Esophagus muscularis mucosa (tissue), 3 donors: Measurements from ENCODE around the gene BICDL1.

Experiments
- CTCF ChIP-seq, 3 experiments: fragments of 200-600 bp in 2 of 3; fragments of 450-650 bp in 1 of 3; sonication (generic) in 2 of 3; IDR thresholded peaks; one replicate each; pipeline ENCODE4 v1.5.1; 2017 to 2019; ENCODE audit warnings: antibody characterized with exemption in 3 of 3, mild to moderate bottlenecking in 2 of 3, moderate library complexity in 1 of 3
- POLR2A ChIP-seq: fragments of 450-650 bp; IDR thresholded peaks from one replicate; pipeline ENCODE4 v1.6.1; 2017; ENCODE audit warnings: antibody characterized with exemption, moderate library complexity, mild to moderate bottlenecking, low read depth
- POLR2AphosphoS5 ChIP-seq, 2 donors: sonication (generic); formaldehyde crosslinking; IDR thresholded peaks; one replicate each; pipeline ENCODE4 v1.6.1; 2017; ENCODE audit warnings: antibody characterized with exemption in 2 of 2

- TF ChIP-seq CTCF (IDR thresholded peaks at IDR 0.05) (no peak), POLR2A (no peak), POLR2AphosphoS5 (IDR thresholded peaks at IDR 0.05) (no peak)
These were observed 147.2 kb downstream of the BICDL1 start for GRCh38 chr12:120136093-120136770.
